Liver (tissue), 9 donors: Measurements from ENCODE around the gene MUC21. TPM values are rescaled to one million over a fixed set of nuclear protein-coding genes. Genes with fewer than 3 reads are reported as not detected.

Experiments
- DNase-seq: peaks from one replicate; pipeline ENCODE4 v3.0.0-alpha.2; 2017; ENCODE audit warnings: low spot score
- H3K27ac ChIP-seq, 2 donors: one replicate each; pipeline ENCODE4 v1.7.0; 2013; ENCODE audit warnings: inconsistent platforms in 2 of 2, low read length in 2 of 2, control low read depth in 1 of 2, low read depth in 1 of 2, mild to moderate bottlenecking in 1 of 2
- H3K27me3 ChIP-seq, 4 donors: one replicate each; pipeline versions ENCODE4 v1.6.1 to v1.7.0; 2013; ENCODE audit warnings: low read length in 3 of 4, inconsistent platforms in 1 of 4, mild to moderate bottlenecking in 1 of 4, moderate library complexity in 1 of 4; ENCODE audit not compliant: control insufficient read depth in 4 of 4, insufficient read depth in 4 of 4
- H3K36me3 ChIP-seq, 4 donors: one replicate each; pipeline versions ENCODE4 v1.6.1 to v1.7.0; 2013; ENCODE audit warnings: low read length in 3 of 4, mild to moderate bottlenecking in 3 of 4, low read depth in 1 of 4, moderate library complexity in 1 of 4; ENCODE audit not compliant: control insufficient read depth in 4 of 4, insufficient read depth in 3 of 4
- H3K4me1 ChIP-seq, 4 donors: one replicate each; pipeline versions ENCODE4 v1.6.1 to v1.7.0; 2013; ENCODE audit warnings: low read length in 3 of 4, mild to moderate bottlenecking in 3 of 4, moderate library complexity in 1 of 4; ENCODE audit not compliant: control insufficient read depth in 4 of 4, insufficient read depth in 4 of 4
- H3K4me3 ChIP-seq, 3 donors: one replicate each; pipeline versions ENCODE4 v1.6.1 to v1.7.0; 2013; ENCODE audit warnings: low read length in 3 of 3, control low read depth in 1 of 3, low read depth in 1 of 3, mild to moderate bottlenecking in 1 of 3
- H3K9ac ChIP-seq, 2 donors: one replicate each; pipeline ENCODE4 v1.7.0; 2013; ENCODE audit warnings: low read length in 2 of 2, mild to moderate bottlenecking in 2 of 2, moderate library complexity in 2 of 2, control low read depth in 1 of 2, low read depth in 1 of 2
- H3K9me3 ChIP-seq, 4 donors: one replicate each; pipeline versions ENCODE4 v1.6.1 to v1.7.0; 2013; ENCODE audit warnings: low read length in 3 of 4; ENCODE audit not compliant: control insufficient read depth in 4 of 4
- CTCF ChIP-seq: fragments of 150-350 bp; IDR thresholded peaks from 2 replicates; pipeline ENCODE4 v1.5.1; 2017; ENCODE audit warnings: improper control_type of control experiment, low read depth, low read length; ENCODE audit not compliant: missing input control
- EGR1 ChIP-seq, 2 donors: IDR thresholded peaks; 2 replicates each; pipeline ENCODE4 v1.6.1; 2016 to 2018; ENCODE audit warnings: antibody characterized with exemption in 2 of 2, low read depth in 2 of 2
- FOXA1 ChIP-seq: IDR thresholded peaks from 2 replicates; pipeline ENCODE4 v1.6.1; 2016; ENCODE audit warnings: antibody characterized with exemption
- FOXA2 ChIP-seq: IDR thresholded peaks from 2 replicates; pipeline ENCODE4 v1.6.1; 2016; ENCODE audit warnings: antibody characterized with exemption
- GABPA ChIP-seq, 2 donors: IDR thresholded peaks in 1 of 2; conservative IDR thresholded peaks in 1 of 2; 2 replicates each; pipeline ENCODE4 v1.6.1; 2016; ENCODE audit warnings: antibody characterized with exemption in 2 of 2, mild to moderate bottlenecking in 1 of 2, moderate library complexity in 1 of 2
- HNF4A ChIP-seq, 2 donors: conservative IDR thresholded peaks; 2 replicates each; pipeline ENCODE4 v1.6.1; 2016; ENCODE audit warnings: antibody characterized with exemption in 2 of 2, mild to moderate bottlenecking in 2 of 2
- HNF4G ChIP-seq: IDR thresholded peaks from 2 replicates; pipeline ENCODE4 v1.6.1; 2016; ENCODE audit warnings: antibody characterized with exemption
- JUND ChIP-seq, 2 donors: IDR thresholded peaks; 2 replicates each; pipeline ENCODE4 v1.6.1; 2016; ENCODE audit warnings: antibody characterized with exemption in 2 of 2
- NR2F2 ChIP-seq: IDR thresholded peaks from 2 replicates; pipeline ENCODE4 v1.6.1; 2016; ENCODE audit warnings: antibody characterized with exemption
- RAD21 ChIP-seq, 2 donors: IDR thresholded peaks; 2 replicates each; pipeline ENCODE4 v1.6.1; 2016; ENCODE audit warnings: antibody characterized with exemption in 2 of 2, mild to moderate bottlenecking in 2 of 2
- REST ChIP-seq: IDR thresholded peaks from 2 replicates; pipeline ENCODE4 v1.6.1; 2016; ENCODE audit warnings: antibody characterized with exemption, mild to moderate bottlenecking
- RXRA ChIP-seq, 2 donors: IDR thresholded peaks; 2 replicates each; pipeline ENCODE4 v1.6.1; 2017 to 2018; ENCODE audit warnings: antibody characterized with exemption in 2 of 2, mild to moderate bottlenecking in 1 of 2
- SP1 ChIP-seq: IDR thresholded peaks from 2 replicates; pipeline ENCODE4 v1.6.1; 2018; ENCODE audit warnings: antibody characterized with exemption, mild to moderate bottlenecking
- TAF1 ChIP-seq: conservative IDR thresholded peaks from 2 replicates; pipeline ENCODE4 v1.6.1; 2016; ENCODE audit warnings: antibody characterized with exemption, mild to moderate bottlenecking
- YY1 ChIP-seq: IDR thresholded peaks from 2 replicates; pipeline ENCODE4 v1.6.1; 2016; ENCODE audit warnings: antibody characterized with exemption, mild to moderate bottlenecking
- WGBS: extraction: QIAGEN DNeasy Blood & Tissue Kit; methylation state at CpG from one replicate; pipeline ENCODE4 v1.1.7; 2013; 5-methylcytosine and 5-hydroxymethylcytosine counted together
- polyA plus RNA-seq, 2 donors: library from polyadenylated mRNA; stranded (reverse) in 1 of 2; unstranded in 1 of 2; fragments of 200-250 nt in 1 of 2; fragments of >200 nt in 1 of 2; fragmentation: Nextera tagmentation in 1 of 2; extraction: Ambion mirVana in 1 of 2; gene quantifications; one replicate each; pipeline versions ENCODE4 v1.2.1 to v1.2.3, GENCODE V29; 2013 to 2015
- total RNA-seq, 2 donors: library from RNA; depleted of rRNA; stranded (reverse); fragments of >200 nt; gene quantifications; one replicate each; pipeline ENCODE4 v1.2.3, GENCODE V29; 2014
- TF ChIP-seq, protein P1 (sequence below): IDR thresholded peaks from 2 replicates; pipeline ENCODE4 v1.6.1; 2016; ENCODE audit warnings: antibody characterized with exemption
- TF ChIP-seq, protein P2 (sequence below): IDR thresholded peaks from 2 replicates; pipeline ENCODE4 v1.6.1; 2016; ENCODE audit warnings: antibody characterized with exemption
- TF ChIP-seq, protein P3 (sequence below): IDR thresholded peaks from 2 replicates; pipeline ENCODE4 v1.6.1; 2016; ENCODE audit warnings: antibody characterized with exemption
- donor health status: healthy.
- donor health status: healthy.
- donor health status: healthy.
- donor health status: healthy.
- donor health status: healthy.

Gene MUC21
- total and polyA plus RNA-seq, 4 donors = 0.02 TPM; not detected in 3

DNA sequence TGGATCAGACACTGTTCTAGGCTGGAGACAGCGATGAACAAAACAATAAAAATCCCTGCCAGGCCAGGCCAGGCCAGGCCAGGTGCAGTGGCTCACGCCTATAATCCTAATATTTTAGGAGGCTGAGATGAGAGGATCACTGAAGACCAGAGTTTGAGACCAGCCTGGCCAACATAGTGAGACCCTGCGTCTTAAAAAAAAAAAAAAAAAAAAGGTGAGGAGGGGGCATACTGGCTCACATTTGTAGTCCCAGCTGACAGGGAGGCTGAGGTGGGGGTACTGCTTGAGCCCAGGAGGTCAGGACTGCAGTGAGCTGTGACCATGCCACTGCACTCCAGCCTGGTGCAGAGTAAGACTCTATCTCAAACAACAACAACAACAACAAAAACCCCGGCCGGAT, 38.2 kb upstream of the MUC21 start (continued):
- TF ChIP-seq, protein P1, sequence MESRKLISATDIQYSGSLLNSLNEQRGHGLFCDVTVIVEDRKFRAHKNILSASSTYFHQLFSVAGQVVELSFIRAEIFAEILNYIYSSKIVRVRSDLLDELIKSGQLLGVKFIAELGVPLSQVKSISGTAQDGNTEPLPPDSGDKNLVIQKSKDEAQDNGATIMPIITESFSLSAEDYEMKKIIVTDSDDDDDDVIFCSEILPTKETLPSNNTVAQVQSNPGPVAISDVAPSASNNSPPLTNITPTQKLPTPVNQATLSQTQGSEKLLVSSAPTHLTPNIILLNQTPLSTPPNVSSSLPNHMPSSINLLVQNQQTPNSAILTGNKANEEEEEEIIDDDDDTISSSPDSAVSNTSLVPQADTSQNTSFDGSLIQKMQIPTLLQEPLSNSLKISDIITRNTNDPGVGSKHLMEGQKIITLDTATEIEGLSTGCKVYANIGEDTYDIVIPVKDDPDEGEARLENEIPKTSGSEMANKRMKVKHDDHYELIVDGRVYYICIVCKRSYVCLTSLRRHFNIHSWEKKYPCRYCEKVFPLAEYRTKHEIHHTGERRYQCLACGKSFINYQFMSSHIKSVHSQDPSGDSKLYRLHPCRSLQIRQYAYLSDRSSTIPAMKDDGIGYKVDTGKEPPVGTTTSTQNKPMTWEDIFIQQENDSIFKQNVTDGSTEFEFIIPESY = no peak
- no peak for TF ChIP-seq NR2F2
- no peak for TF ChIP-seq YY1
- TF ChIP-seq, protein P2, sequence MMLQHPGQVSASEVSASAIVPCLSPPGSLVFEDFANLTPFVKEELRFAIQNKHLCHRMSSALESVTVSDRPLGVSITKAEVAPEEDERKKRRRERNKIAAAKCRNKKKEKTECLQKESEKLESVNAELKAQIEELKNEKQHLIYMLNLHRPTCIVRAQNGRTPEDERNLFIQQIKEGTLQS = no peak

GRCh38 chr6:30947231-30947630, 36.3 kb upstream of the MUC21 start:
- peaks cover 0 to 3% (median under 1%) of the 10 kb centered on the region in 4 donors for H3K27me3 ChIP-seq
- no peak overlapping the region for H3K9ac ChIP-seq
- no peak overlapping the region for H3K4me3 ChIP-seq
- 58% methylated on average over 4 of the region's 4 CpGs for WGBS
- H3K27ac ChIP-seq = no peak overlapping the region
- no peaks in the 10 kb centered on the region for H3K4me1 ChIP-seq
- no peak for DNase-seq
- peaks cover 0 to 4% (median 0%) of the 10 kb centered on the region in 4 donors for H3K9me3 ChIP-seq
- TF ChIP-seq YY1 = no peak
- no peak for TF ChIP-seq FOXA1
- no peaks in the 10 kb centered on the region for H3K36me3 ChIP-seq

DNA sequence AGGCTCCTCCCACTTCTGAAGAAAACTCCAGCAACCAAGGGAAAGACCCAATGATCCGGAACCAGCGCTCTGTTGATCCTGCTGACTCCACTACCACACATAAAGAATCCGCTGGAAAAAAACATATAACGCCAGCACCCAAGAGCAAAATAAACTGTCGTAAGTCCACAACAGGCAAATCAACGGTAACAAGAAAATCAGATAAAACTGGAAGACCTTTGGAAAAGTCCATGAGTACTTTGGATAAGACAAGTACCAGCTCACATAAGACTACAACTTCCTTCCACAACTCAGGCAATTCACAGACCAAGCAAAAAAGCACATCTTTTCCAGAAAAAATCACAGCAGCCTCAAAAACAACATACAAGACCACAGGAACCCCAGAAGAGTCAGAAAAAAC, 34.7 kb upstream of the MUC21 start:
- Histone ChIP-seq H3K9ac (no peak overlapping the region), H3K27me3 (peaks cover 0 to 3% (median 0%) of the 10 kb centered on the region in 4 donors), H3K4me3 (no peak overlapping the region), H3K27ac (no peak overlapping the region), H3K9me3 (peaks cover 0 to 4% (median 0%) of the 10 kb centered on the region in 4 donors), H3K36me3 (no peaks in the 10 kb centered on the region), H3K4me1 (no peaks in the 10 kb centered on the region)
- DNase-seq = no peak
- TF ChIP-seq, protein P2 = no peak
- TF ChIP-seq EGR1 (IDR thresholded peaks at IDR 0.05; ENCODE audit: low read depth in 2 of 2) (no peak), HNF4G (no peak), GABPA (IDR thresholded peaks at IDR 0.05 in 1 of 2, conservative IDR thresholded peaks at IDR 0.05 in 1 of 2) (no peak), JUND (IDR thresholded peaks at IDR 0.05) (no peak), FOXA1 (no peak), NR2F2 (no peak), REST (no peak), HNF4A (conservative IDR thresholded peaks at IDR 0.05) (no peak), TAF1 (no peak), FOXA2 (no peak), RAD21 (IDR thresholded peaks at IDR 0.05) (no peak), CTCF (no peak), SP1 (no peak), RXRA (IDR thresholded peaks at IDR 0.05) (no peak), YY1 (no peak)
- TF ChIP-seq, protein P3, sequence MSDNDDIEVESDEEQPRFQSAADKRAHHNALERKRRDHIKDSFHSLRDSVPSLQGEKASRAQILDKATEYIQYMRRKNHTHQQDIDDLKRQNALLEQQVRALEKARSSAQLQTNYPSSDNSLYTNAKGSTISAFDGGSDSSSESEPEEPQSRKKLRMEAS = no peak
- TF ChIP-seq, protein P1 = no peak
- 91% methylated on average over 6 of the region's 6 CpGs for WGBS
